K562 (cell line): ENCODE data around the gene OTOA. TPM values are rescaled to one million over a fixed set of nuclear protein-coding genes. Genes with fewer than 3 reads are reported as not detected.
"Not testable (repeated sequence)": the region's sequence is repeated elsewhere in the genome, so short reads cannot be mapped to it uniquely, and the experiment has no call there.

Experiments used
- ATAC-seq: fragments of 200-7000 bp; cut with Tn5 transposase; 3 replicates; pipeline ENCODE4 v1.9.1; 2020; ENCODE audit warnings: moderate library complexity
- BruUV-seq: library from RNA; stranded (reverse); fragments of 400-500 nt; replicated peaks from 2 replicates; lab custom pipeline; 2021; lab: Mats Ljungman, UMichigan
- CTCF ChIA-PET: fragments of 300-600 bp; formaldehyde crosslinking; extraction: SDS; loops from one replicate; lab custom pipeline; 2021; ENCODE audit warnings: low intra/inter-chr PET ratio; lab: Yijun Ruan, JAX
- POLR2A ChIA-PET: fragments of 300-600, 350-650 bp; sonication (Branson Sonifier 250); formaldehyde crosslinking; extraction: SDS; loops from one replicate; lab custom pipeline; 2021; ENCODE audit warnings: antibody characterized with exemption, inconsistent platforms; lab: Yijun Ruan, JAX
- DNase-seq, 4 experiments: peaks; one replicate each; pipeline versions ENCODE4 v3.0.0 to v3.0.0-alpha.2; 2011 to 2018; ENCODE audit warnings: low spot score in 3 of 4, mixed read lengths in 3 of 4; ENCODE audit errors: extremely low read depth in 1 of 4
- FAIRE-seq: peaks from 2 replicates; lab custom pipeline; 2011; peaks lifted over from hg19 to GRCh38; lab: Jason Lieb, UNC
- H2AFZ ChIP-seq: 2 replicates; pipeline ENCODE4 v1.6.0; 2011; ENCODE audit warnings: low read depth, low read length, control low read depth, inconsistent platforms
- H3K27ac ChIP-seq: fragments of 200-600 bp; 3 replicates; pipeline ENCODE4 v1.8.0; 2011; ENCODE audit warnings: low read depth, mild to moderate bottlenecking, control low read depth, inconsistent platforms, low read length, moderate library complexity, mixed read lengths; ENCODE audit errors: extremely low read depth
- H3K27me3 ChIP-seq, 2 experiments: fragments of 300-600 bp in 1 of 2; 2 replicates in 1 of 2; 3 replicates in 1 of 2; pipeline versions ENCODE4 v1.6.0 to v1.8.0; 2011; ENCODE audit warnings: inconsistent platforms in 2 of 2, low read length in 2 of 2, mild to moderate bottlenecking in 1 of 2, mixed read lengths in 1 of 2, moderate library complexity in 1 of 2; ENCODE audit not compliant: control insufficient read depth in 2 of 2, insufficient read depth in 2 of 2
- H3K36me3 ChIP-seq: fragments of 300-600 bp; 3 replicates; pipeline ENCODE4 v1.8.0; 2011; ENCODE audit warnings: mild to moderate bottlenecking, low read length, inconsistent platforms; ENCODE audit not compliant: control insufficient read depth, insufficient read depth
- H3K4me1 ChIP-seq, 2 experiments: fragments of 200-600 bp in 1 of 2; replicated peaks in 1 of 2; 2 replicates in 1 of 2; 3 replicates in 1 of 2; pipeline versions ENCODE4 v1.5.1 to v1.8.0; 2011; ENCODE audit warnings: inconsistent platforms in 2 of 2, low read length in 2 of 2, mild to moderate bottlenecking in 1 of 2, mixed read lengths in 1 of 2, moderate library complexity in 1 of 2; ENCODE audit not compliant: control insufficient read depth in 2 of 2, insufficient read depth in 2 of 2
- H3K4me2 ChIP-seq: 2 replicates; pipeline ENCODE4 v1.6.1; 2011; ENCODE audit warnings: low read length, control low read depth, inconsistent platforms, mixed read lengths; ENCODE audit not compliant: insufficient read depth
- H3K4me3 ChIP-seq: fragments of 200-600 bp; sonication (generic), shearing (Covaris generic); 2 replicates; pipeline ENCODE4 v1.5.1; 2016; ENCODE audit warnings: control low read depth, inconsistent platforms
- H3K79me2 ChIP-seq: fragments of 200-600 bp; 3 replicates; pipeline ENCODE4 v1.8.0; 2011; ENCODE audit warnings: low read length, inconsistent platforms; ENCODE audit not compliant: control insufficient read depth, insufficient read depth
- H3K9ac ChIP-seq, 2 experiments: 2 replicates each; pipeline versions ENCODE4 v1.6.0 to v1.6.1; 2011; ENCODE audit warnings: low read depth in 2 of 2, low read length in 2 of 2, control low read depth in 1 of 2, inconsistent platforms in 1 of 2, mild to moderate bottlenecking in 1 of 2, mixed read lengths in 1 of 2; ENCODE audit not compliant: insufficient read depth in 1 of 2
- H3K9me1 ChIP-seq: one replicate; pipeline ENCODE4 v1.6.0; 2011; ENCODE audit warnings: inconsistent platforms, mild to moderate bottlenecking, low read length, moderate library complexity; ENCODE audit not compliant: control insufficient read depth, insufficient read depth
- H3K9me3 ChIP-seq: replicated peaks from 2 replicates; pipeline ENCODE4 v1.5.1; 2011; ENCODE audit warnings: low read depth, low read length, inconsistent platforms; ENCODE audit not compliant: control insufficient read depth, insufficient read depth
- H4K20me1 ChIP-seq: replicated peaks from 2 replicates; pipeline ENCODE4 v1.6.1; 2011; ENCODE audit warnings: low read length, inconsistent platforms, mixed read lengths; ENCODE audit not compliant: control insufficient read depth, insufficient read depth
- WGBS: fragments of 100-300 bp; shearing (Covaris generic); methylation state at CpG from one replicate; pipeline ENCODE4 v1.1.6; 2016; ENCODE audit warnings: low coverage, mixed read lengths; ENCODE audit not compliant: insufficient coverage; ENCODE audit errors: missing lambda C conversion rate; 5-methylcytosine and 5-hydroxymethylcytosine counted together
- in situ Hi-C: fragments of 300-500 bp; cut with MboI; formaldehyde crosslinking; loops from 4 replicates; pipeline ENCODE4 v1.15.0; 2018; ENCODE audit warnings: inconsistent platforms, mixed read lengths
- intact Hi-C: fragments of 100-400 bp; cut with micrococcal nuclease; formaldehyde crosslinking; loops from 2 replicates; pipeline ENCODE4 v1.14.2; 2022
- polyA plus RNA-seq, 8 experiments: library from polyadenylated mRNA; depleted of rRNA in 4 of 8; stranded (reverse) in 5 of 8; unstranded in 3 of 8; fragments of >200 nt; fragmentation: Nextera tagmentation in 2 of 8; fragmentation: Illumina TruSeq in 1 of 8; extraction: Ambion mirVana in 2 of 8; extraction: Trizol in 1 of 8; gene quantifications; 2 replicates each; pipeline versions ENCODE4 v1.2.1 to v1.2.3, GENCODE V29; 2011 to 2014; ENCODE audit warnings: inconsistent platforms in 1 of 8, missing spikeins in 1 of 8
- total RNA-seq, 7 experiments: library from RNA; depleted of rRNA in 6 of 7; stranded (reverse); fragments of >200 nt in 6 of 7; fragmentation: Illumina TruSeq in 2 of 7; extraction: Trizol in 2 of 7; gene quantifications; 2 replicates each; pipeline versions ENCODE4 v1.2.1 to v1.2.3, GENCODE V29; 2011 to 2021; ENCODE audit warnings: low replicate concordance in 1 of 7

Gene OTOA
- total and polyA plus RNA-seq, 9 of the 15 experiments (the other 6 are each of a cell fraction or from before 2014, with no cell fraction given): 0.04 TPM; not detected in 8

DNA sequence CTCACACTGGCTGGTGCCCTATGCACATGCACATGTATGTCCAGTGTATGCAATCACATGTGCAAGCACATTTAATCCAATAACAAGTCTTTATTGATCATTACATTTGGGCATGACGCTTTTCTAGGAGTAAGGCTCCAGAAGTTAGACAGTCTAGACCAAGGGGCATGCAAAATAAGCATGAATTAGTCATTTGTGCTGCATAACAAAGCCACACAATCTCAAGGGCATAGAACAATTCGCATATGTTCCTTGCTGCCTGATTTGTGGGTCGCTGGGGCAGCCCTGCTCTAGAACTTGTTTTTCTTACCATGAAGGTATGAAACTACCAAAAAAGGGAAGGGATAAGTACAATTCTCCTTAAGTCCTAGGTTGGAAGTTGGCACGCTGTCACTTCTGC is 67.5 kb downstream of the OTOA start:
- H4K20me1 ChIP-seq, H3K27ac ChIP-seq, H3K9ac ChIP-seq, H2AFZ ChIP-seq, H3K9me1 ChIP-seq, FAIRE-seq, ATAC-seq, H3K79me2 ChIP-seq, POLR2A ChIA-PET, intact Hi-C loops, H3K27me3 ChIP-seq, H3K36me3 ChIP-seq, CTCF ChIA-PET, H3K4me2 ChIP-seq, BruUV-seq, H3K4me3 ChIP-seq, H3K9me3 ChIP-seq, H3K4me1 ChIP-seq, DNase-seq: not testable (repeated sequence)
- 1% methylated on average over 4 of the region's 4 CpGs for WGBS
- in situ Hi-C loops: loop anchor here (5.0 kb wide), 1 partner anchor 821 kb away; no protein-coding TSS in a partner anchor

DNA sequence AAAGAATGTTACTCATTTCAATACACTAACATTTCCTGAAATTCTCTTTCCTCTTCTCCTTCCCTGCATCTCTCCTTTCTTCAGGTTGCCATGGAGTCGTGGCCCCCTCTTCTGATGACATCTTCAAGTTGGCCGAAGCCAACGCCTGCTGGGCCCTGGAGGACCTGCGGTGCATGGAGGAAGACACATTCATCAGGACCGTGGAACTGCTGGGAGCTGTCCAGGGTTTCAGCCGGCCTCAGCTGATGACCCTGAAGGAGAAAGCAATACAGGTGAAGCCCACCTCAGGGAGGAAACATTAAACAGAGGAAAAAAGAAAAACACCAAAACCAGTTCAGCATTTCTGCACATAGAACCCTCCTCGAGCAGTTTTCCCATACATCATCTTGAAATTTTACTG is 76.9 kb downstream of the OTOA start:
- no CpG with 5 or more reads among the region's 7 CpGs for WGBS
- FAIRE-seq, intact Hi-C loops, H3K4me3 ChIP-seq, H4K20me1 ChIP-seq, H3K79me2 ChIP-seq, in situ Hi-C loops, H3K4me1 ChIP-seq, H3K36me3 ChIP-seq, H3K27me3 ChIP-seq, H3K27ac ChIP-seq, H2AFZ ChIP-seq, POLR2A ChIA-PET, H3K9me1 ChIP-seq, BruUV-seq, DNase-seq, H3K9ac ChIP-seq, H3K9me3 ChIP-seq, CTCF ChIA-PET, H3K4me2 ChIP-seq: not testable (repeated sequence)
- peak; percentile 52; the same call in 1 of the 3 replicates for ATAC-seq

DNA sequence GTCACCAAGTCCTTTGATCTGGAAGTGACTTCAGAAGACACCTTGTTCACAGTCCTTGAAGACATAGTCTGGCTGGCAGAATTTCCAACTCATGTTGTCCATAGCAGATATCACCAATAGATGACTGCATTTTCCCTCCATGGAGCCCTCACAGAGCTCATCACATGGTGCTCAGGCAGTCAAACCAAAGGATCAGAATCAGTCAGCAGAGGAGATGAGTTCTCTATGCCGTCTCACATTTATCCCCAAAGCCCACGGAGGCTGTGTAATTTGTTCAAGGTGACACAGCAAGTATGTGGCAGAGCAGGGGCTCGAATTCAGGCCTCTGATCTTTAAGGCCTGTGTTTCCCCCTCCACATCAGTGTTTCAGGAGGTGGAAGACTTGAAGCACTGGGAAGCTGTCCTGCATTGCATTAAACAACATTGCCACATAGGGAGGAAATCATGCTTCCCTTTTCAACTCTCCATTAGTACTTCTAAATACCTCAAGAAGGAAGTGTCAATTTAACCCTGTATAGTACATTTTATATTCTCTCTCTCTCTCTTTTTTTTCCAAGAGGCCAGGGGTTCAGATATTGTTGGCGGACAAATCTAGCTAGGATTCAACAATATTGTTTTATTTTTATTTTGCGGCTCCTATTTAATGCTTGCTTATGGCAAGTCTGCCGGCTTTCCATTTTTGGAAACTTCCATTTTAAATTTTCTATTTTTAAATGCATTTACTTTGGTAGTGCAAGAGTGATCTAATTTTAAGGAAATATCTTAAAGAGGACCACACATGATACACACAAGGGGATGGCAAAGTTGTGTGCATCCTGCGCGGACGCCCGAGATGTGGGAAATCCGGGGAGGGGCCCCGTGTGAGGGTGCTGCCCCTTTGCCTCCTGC is 92.7 kb downstream of the OTOA start:
- POLR2A ChIA-PET, H2AFZ ChIP-seq, H3K79me2 ChIP-seq, H3K9ac ChIP-seq, FAIRE-seq, intact Hi-C loops, H3K27me3 ChIP-seq, ATAC-seq, H3K4me1 ChIP-seq, H4K20me1 ChIP-seq, H3K4me3 ChIP-seq, H3K9me3 ChIP-seq, H3K9me1 ChIP-seq, H3K36me3 ChIP-seq, CTCF ChIA-PET, BruUV-seq, H3K27ac ChIP-seq, H3K4me2 ChIP-seq, in situ Hi-C loops: not testable (repeated sequence)
- peak in 1 of 4 experiments; percentile 1 for DNase-seq
- 21% methylated on average over 4 of the region's 12 CpGs for WGBS
